Measurements from ENCODE around the gene TRIM10.

GRCh38 chr6:30160785-30161531 is at the start of gene TRIM10:
- TF ChIP-seq POLR2A (IDR thresholded peaks at IDR 0.05) (no peak), CTCF (IDR thresholded peaks at IDR 0.05) (no peak)
